Natural killer cell (primary cell): ENCODE results near the gene ARHGEF18. TPM values are rescaled to one million over a fixed set of nuclear protein-coding genes. Genes with fewer than 3 reads are reported as not detected.

ENCODE experiments used
- ATAC-seq, 3 donors: fragments of 150-1000 bp in 2 of 3; fragments of 200-7000 bp in 1 of 3; cut with Tn5 transposase; 1 replicate in 1 of 3; 2 replicates in 2 of 3; pipeline ENCODE4 v1.10.0; 2021; ENCODE audit warnings: mild to moderate bottlenecking in 2 of 3, moderate library complexity in 2 of 3
- DNase-seq, 2 donors: peaks; one replicate each; pipeline versions ENCODE4 v3.0.0 to v3.0.0-alpha.2; 2013 to 2021; ENCODE audit warnings: mixed read lengths in 1 of 2
- H3K27ac ChIP-seq: one replicate; pipeline ENCODE4 v1.5.1; 2013; ENCODE audit warnings: mild to moderate bottlenecking, low read length
- H3K27me3 ChIP-seq: one replicate; pipeline ENCODE4 v1.6.1; 2013; ENCODE audit warnings: low read length; ENCODE audit not compliant: control insufficient read depth, insufficient read depth
- H3K36me3 ChIP-seq: one replicate; pipeline ENCODE4 v1.6.1; 2013; ENCODE audit warnings: low read length; ENCODE audit not compliant: control insufficient read depth, insufficient read depth
- H3K4me1 ChIP-seq: one replicate; pipeline ENCODE4 v1.6.1; 2013; ENCODE audit warnings: low read length; ENCODE audit not compliant: control insufficient read depth, insufficient read depth
- H3K4me3 ChIP-seq: one replicate; pipeline ENCODE4 v1.5.1; 2013; ENCODE audit warnings: low read length
- H3K9me3 ChIP-seq: one replicate; pipeline ENCODE4 v1.6.1; 2013; ENCODE audit warnings: low read length; ENCODE audit not compliant: control insufficient read depth, insufficient read depth
- H3K27ac Mint-ChIP-seq, 2 donors: one replicate each; pipeline ENCODE4 v1.8.0; 2022; ENCODE audit warnings: mild to moderate bottlenecking in 2 of 2, mixed read lengths in 2 of 2, moderate library complexity in 1 of 2
- H3K27me3 Mint-ChIP-seq, 2 donors: one replicate each; pipeline ENCODE4 v1.8.0; 2022; ENCODE audit warnings: low read depth in 2 of 2, mixed read lengths in 2 of 2
- H3K36me3 Mint-ChIP-seq: one replicate; pipeline ENCODE4 v1.8.0; 2022; ENCODE audit warnings: mixed read lengths
- H3K4me1 Mint-ChIP-seq, 2 donors: one replicate each; pipeline ENCODE4 v1.8.0; 2022; ENCODE audit warnings: mixed read lengths in 2 of 2
- H3K4me3 Mint-ChIP-seq: one replicate; pipeline ENCODE4 v1.8.0; 2022; ENCODE audit warnings: mild to moderate bottlenecking, moderate library complexity, mixed read lengths
- H3K9me3 Mint-ChIP-seq, 2 donors: one replicate each; pipeline ENCODE4 v1.8.0; 2022; ENCODE audit warnings: mixed read lengths in 2 of 2
- CTCF ChIP-seq: fragments of 200-600 bp; IDR thresholded peaks from one replicate; pipeline ENCODE4 v1.8.0; 2022; ENCODE audit warnings: antibody characterized with exemption
- WGBS: methylation state at CpG from one replicate; pipeline ENCODE4 v1.1.7; 2013; ENCODE audit warnings: missing lambda C conversion rate; ENCODE audit not compliant: insufficient coverage; 5-methylcytosine and 5-hydroxymethylcytosine counted together
- intact Hi-C: fragments of 100-400 bp; cut with micrococcal nuclease; formaldehyde crosslinking; loops from one replicate; pipeline ENCODE4 v1.14.2; 2022
- total RNA-seq, 4 donors: library from RNA; stranded (reverse); fragments of 120-200 nt in 1 of 4; gene quantifications; one replicate each; pipeline versions ENCODE4 v1.2.3 to v1.2.4, GENCODE V29; 2013 to 2022

The ARHGEF18 gene
- total RNA-seq, 3 donors from 2014 or later (not counting 1 experiment from before 2014, with no cell fraction given): 53.6 to 61.5 (median 54.1) TPM

DNA sequence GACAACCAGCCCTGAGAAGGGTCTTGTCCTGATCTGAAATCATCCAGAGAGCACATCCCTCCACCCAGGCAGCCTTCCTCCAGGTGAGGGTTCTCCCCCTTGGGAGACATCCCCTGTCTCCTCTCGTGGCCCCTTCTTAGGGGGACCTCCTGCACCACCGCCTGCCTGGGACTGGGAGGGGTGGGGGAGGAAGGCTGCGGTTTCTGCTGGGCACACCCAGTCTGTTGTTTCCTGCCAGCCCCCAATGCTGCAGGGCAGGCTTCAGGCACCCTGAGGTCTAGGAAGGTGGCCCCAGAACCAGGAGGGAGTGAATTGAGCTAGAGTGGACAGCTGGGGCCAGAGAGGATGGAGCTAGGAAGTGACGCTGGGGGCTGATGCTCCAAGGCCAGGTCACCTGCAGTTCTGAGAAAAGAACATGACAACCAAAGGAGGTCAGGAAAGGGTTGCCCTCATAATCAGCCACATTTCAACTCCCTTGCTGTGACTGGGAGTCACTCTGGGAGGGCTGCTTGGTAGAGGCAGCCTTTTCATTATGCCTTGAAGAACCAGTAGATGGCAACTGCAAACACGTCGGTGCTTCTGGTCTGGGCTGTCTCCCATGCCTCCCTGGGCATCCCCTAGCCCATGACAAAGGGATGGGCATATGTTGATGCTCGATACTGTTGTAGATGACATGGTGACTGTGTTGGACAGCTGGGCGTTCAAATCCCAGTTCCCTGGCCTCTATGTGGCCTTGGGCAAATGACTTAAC lies 1.4 kb downstream of the ARHGEF18 start:
- Mint-ChIP-seq H3K27ac (peak overlapping the region; percentile 95 to 96), H3K4me3 (peak overlapping the region; percentile 98), H3K9me3 (peaks cover 0 to 3% of the 10 kb centered on the region in 2 donors), H3K27me3 (no peaks in the 10 kb centered on the region), H3K36me3 (peaks cover 7% of the 10 kb centered on the region), H3K4me1 (peaks cover 65 to 79% of the 10 kb centered on the region in 2 donors)
- intact Hi-C loops: loop anchor here (10.0 kb wide), 1 partner anchor 325 kb away; the partner anchor contains the start of gene MCEMP1
- DNase-seq (peak; percentile 27 to 75), ATAC-seq (peak; percentile 58 to 63 (median 61))
- Histone ChIP-seq H3K4me3 (peak overlapping the region; percentile 64), H3K4me1 (peaks cover 78% of the 10 kb centered on the region), H3K9me3 (peaks cover 9% of the 10 kb centered on the region), H3K27me3 (no peaks in the 10 kb centered on the region), H3K27ac (peak overlapping the region; percentile 78), H3K36me3 (peaks cover 12% of the 10 kb centered on the region)
- 16% methylated on average over 8 of the region's 8 CpGs for WGBS
- no peak for TF ChIP-seq CTCF

DNA sequence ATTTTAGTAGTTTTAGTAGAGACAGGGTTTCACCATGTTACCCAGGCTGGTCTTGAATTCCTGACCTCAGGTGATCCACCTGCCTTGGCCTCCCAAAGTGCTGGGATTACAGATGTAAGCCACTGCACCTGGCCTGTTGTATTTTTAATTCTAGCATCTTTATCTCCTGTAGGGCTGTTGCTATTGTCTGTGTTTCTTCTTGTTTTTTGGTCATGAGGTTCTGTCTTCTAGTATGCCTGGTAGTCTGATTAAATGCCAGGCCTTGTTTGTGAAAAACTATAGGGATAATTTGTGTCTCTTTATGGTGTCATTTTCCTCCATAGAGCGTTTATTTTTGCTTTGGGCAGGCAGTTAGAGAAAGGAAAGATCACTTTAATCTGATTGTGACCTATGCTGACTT lies 3.1 kb downstream of the ARHGEF18 start:
- H3K4me1 Mint-ChIP-seq: peaks cover 55 to 68% of the 10 kb centered on the region in 2 donors
- WGBS: 75% methylated on average over 1 of the region's 1 CpG

GRCh38 chr19:7355151-7355820 lies 6.5 kb downstream of the ARHGEF18 start:
- no peak overlapping the region for H3K4me3 ChIP-seq
- Mint-ChIP-seq H3K36me3 (peaks cover 7% of the 10 kb centered on the region), H3K27ac (peak overlapping the region in 1 of 2 donors; percentile 76), H3K4me1 (peaks cover 51 to 69% of the 10 kb centered on the region in 2 donors), H3K27me3 (no peaks in the 10 kb centered on the region), H3K4me3 (no peak overlapping the region), H3K9me3 (peaks cover 0 to 6% of the 10 kb centered on the region in 2 donors)
- H3K27ac ChIP-seq: no peak overlapping the region
- H3K4me1 ChIP-seq: peaks cover 32% of the 10 kb centered on the region
- peaks cover 30% of the 10 kb centered on the region for H3K36me3 ChIP-seq
- H3K27me3 ChIP-seq: no peaks in the 10 kb centered on the region
- intact Hi-C loops: loop anchor here (2.0 to 10.0 kb wide), 3 partner anchors 26 to 447 kb away; partner anchors contain the start of gene MCEMP1
- peaks cover 9% of the 10 kb centered on the region for H3K9me3 ChIP-seq
- no peak for TF ChIP-seq CTCF
- DNase-seq (no peak), ATAC-seq (no peak)
- WGBS: 90% methylated on average over 13 of the region's 13 CpGs

More for the DNA sequence above, 3.1 kb downstream of the ARHGEF18 start:
- Mint-ChIP-seq H3K36me3 (peaks cover 7% of the 10 kb centered on the region), H3K9me3 (peaks cover 0 to 3% of the 10 kb centered on the region in 2 donors), H3K4me3 (peak overlapping the region; percentile 98), H3K27ac (peak overlapping the region; percentile 95 to 96), H3K27me3 (no peaks in the 10 kb centered on the region)
- no peak for TF ChIP-seq CTCF
- no peak overlapping the region for H3K4me3 ChIP-seq
- peaks cover 9% of the 10 kb centered on the region for H3K9me3 ChIP-seq
- peaks cover 25% of the 10 kb centered on the region for H3K36me3 ChIP-seq
- ATAC-seq (no peak), DNase-seq (no peak)
- no peaks in the 10 kb centered on the region for H3K27me3 ChIP-seq
- peak overlapping the region; percentile 20 for H3K27ac ChIP-seq
- intact Hi-C loops: loop anchor here (10.0 kb wide), 1 partner anchor 323 kb away; the partner anchor contains the start of gene MCEMP1
- peaks cover 61% of the 10 kb centered on the region for H3K4me1 ChIP-seq
